ENCODE results near the gene ARID4B.
"Not testable (repeated sequence)": the region's sequence is repeated elsewhere in the genome, so short reads cannot be mapped to it uniquely, and the experiment has no call there.

The ARID4B gene

DNA sequence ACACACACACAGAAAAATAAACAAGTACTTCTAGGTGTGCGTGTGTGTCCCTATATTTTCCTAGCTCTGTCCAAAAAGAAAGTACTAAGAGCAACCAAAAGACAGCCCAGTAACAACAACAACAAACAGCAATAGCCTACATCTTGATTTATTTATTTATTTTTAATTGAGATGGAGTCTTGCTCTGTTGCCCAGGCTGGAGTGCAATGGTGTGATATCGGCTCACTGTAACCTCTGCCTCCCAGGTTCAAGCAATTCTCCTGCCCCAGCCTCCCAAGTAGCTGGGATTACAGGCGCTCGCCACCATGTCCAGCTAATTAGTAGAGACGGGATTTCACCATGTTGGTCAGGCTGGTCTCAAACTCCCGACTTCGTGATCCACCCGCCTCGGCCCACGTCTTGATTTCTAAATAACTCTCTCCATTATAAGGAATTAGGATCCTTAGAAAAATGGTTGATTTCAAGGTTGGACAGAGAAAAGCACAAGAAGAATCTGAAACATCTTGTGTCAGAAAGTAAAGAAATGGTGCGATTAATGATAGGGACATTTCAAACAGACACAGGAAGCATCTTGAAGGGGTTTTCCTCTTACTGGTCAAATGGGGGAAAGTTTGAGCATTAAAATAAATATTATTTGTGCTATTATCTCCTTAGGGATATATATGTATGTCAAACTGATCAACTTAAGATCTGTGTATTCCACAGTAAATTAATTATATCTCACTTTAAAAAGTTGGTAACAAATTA, 59.4 kb downstream of the ARID4B start:
- DNase-seq (ENCODE audit: low read depth) = no peak

GRCh38 chr1:235266967-235267366, 61.0 kb downstream of the ARID4B start:
- no peak for DNase-seq (ENCODE audit: low read depth)

DNA sequence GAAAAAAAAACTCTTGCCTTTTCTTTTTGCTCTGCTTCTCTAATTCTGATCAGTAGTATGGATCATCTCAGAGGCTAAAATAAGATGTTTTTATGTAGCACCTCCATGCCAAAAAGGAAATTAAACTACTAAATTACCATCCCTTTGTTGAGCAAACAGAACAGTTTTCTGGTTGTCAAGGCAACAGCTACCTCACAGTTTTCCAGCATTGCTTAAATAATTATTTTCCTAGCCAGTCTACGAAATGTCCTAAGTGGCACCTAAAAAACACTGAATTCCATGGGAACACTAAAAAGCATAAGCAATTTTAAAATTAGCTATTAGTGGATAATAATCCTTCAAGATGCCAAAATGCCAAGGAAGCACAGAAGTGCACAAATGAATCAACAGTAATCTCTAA, 61.7 kb downstream of the ARID4B start:
- no peak for DNase-seq (ENCODE audit: low read depth)

DNA sequence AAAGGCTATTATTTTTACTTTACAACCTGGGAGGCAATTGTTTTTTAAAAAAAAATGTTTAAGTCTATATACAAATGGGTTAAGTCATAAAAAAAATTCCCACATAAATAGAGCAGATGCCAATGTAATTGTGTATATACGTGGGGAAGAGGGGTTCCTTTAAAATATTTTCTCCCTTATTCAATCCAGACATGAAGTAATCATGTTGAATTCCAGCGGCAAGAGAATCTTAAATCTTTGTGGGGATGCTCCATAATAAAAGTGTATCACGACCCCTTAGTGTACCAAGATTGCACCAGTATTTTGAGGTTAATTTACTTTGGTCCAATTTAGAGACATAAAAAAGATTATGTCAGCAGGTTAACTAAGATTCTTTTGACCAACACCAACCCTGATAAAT, 62.1 kb downstream of the ARID4B start:
- no peak for DNase-seq (ENCODE audit: low read depth)

DNA sequence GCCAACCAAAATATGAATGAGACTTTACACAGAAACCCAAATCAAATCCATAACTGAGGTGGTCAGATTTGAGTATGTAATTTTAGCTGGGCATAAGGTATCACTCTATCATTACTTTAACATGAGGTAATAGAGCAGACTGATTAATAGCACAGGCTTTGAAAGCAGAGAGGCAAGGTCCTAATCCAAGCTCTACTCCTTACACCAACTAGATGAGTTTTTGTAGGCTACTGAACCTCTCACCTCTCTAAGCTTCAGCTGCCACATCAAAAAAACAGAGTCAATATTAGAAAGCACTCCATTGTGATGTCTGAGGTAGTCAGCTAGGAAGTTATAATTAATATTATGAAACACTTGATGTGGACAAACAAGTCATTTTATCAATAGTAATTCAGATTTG, 63.7 kb downstream of the ARID4B start:
- no peak for DNase-seq (ENCODE audit: low read depth)

- no peak for DNase-seq (ENCODE audit: low read depth)
Observed at GRCh38 chr1:235262539-235262938, 65.4 kb downstream of the ARID4B start.

GRCh38 chr1:235261243-235261642, 66.7 kb downstream of the ARID4B start:
- no peak for DNase-seq (ENCODE audit: low read depth)

DNA sequence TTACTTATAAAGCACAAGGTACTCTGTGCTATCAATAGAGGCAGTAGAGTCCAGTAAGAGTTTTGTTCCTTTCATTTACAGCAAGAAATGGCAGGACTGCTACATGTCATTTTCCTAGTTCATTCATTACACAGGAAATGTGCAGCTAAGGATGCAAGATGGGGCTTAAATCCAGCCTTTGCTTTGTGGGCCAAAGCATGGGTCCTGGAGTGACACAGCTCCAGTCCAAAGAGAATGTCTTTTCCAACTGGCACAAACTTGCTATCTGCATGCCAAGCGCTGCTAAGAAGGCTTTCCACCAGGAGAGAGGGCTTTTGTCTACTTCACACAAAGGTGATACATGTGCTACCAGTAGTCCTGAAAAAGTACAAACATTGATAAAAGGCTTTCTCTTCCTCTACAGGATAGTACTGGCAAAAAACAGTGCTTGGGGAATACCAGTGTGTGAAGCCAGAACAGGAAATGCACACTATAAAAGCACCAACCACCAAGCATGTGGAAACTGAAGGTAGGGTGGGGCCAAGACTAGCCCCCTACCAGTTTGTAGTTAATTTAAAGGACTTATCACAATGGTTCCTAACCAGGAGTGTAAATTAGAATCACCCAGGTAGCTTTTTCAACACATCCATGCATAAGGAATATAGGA, 68.7 kb downstream of the ARID4B start:
- DNase-seq (ENCODE audit: low read depth) = no peak

DNA sequence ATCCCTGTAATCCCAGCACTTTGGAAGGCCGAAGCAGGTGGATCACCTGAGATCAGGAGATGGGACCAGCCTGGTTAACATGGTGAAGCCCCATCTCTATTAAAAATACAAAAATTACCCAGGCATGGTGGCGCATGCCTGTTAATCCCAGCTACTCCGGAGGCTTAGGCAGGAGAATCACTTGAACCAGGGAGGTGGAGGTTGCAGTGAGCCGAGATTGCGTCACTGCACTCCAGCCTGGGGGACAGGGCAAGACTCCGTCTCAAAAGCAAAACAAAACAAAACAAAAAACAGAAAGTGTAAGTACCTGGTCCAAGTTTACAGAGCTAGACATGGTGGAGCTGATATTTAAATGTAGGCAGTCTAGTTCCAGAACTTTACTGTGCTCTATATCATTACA, 69.9 kb downstream of the ARID4B start:
- DNase-seq (ENCODE audit: low read depth) = not testable (repeated sequence)

- DNase-seq (ENCODE audit: low read depth) = no peak
Observed at GRCh38 chr1:235254721-235255120, 73.3 kb downstream of the ARID4B start.

DNA sequence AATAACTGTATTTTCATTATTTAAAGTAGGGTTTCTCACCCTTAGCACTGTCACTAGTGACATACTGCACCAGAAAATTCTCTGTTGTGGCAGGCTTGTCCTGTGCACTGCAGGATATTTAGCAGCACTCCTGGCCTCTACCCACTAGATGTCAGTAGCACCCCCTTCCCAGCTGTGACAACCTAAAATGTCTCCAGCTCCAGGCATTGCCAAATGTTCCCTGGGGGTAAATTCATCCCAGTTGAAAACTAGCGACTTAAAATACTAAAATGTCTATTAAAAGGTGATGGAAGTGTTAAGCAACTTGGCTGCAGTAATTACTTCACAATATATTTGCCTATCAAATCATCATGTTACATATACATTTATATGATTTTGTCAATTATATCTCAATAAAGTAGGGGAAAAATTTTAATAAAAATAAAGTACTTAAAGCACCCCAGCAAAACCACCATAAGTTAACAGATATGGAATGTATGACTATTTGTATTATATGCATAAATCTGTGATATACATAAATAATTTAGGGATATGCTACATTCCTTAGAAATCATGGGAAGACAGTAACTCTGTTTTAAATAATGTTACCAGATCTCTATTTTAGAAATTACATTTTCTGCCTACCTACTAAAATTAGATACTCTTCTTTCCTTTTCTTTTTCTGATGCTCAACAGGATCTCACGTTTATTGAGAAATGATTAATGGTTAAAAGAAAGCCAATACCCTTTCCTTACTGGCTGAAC, 74.6 kb downstream of the ARID4B start:
- DNase-seq (ENCODE audit: low read depth) = peak; percentile 87

DNA sequence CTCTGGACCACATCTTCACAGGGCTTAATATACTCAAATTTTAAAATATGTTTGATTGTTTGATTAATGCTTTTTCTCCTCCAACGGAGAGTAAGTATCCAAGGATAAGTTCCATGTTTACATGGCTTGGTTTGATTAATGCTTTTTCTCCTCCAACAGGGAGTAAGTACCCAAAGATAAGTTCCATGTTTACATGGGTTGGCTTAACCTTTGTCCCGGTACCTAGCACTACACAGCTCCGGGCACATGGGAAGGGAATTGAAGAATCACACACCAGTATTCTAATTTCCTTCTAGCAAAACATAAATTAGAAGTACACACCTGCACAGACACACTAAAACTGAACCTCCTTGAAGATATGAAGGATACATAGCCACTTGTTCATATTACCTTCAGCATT, 77.5 kb downstream of the ARID4B start:
- DNase-seq (ENCODE audit: low read depth) = no peak

GRCh38 chr1:235246022-235246948, 81.7 kb downstream of the ARID4B start:
- peak; percentile 26 for DNase-seq (ENCODE audit: low read depth)

GRCh38 chr1:235244974-235245592, 82.9 kb downstream of the ARID4B start:
- no peak for DNase-seq (ENCODE audit: low read depth)

DNA sequence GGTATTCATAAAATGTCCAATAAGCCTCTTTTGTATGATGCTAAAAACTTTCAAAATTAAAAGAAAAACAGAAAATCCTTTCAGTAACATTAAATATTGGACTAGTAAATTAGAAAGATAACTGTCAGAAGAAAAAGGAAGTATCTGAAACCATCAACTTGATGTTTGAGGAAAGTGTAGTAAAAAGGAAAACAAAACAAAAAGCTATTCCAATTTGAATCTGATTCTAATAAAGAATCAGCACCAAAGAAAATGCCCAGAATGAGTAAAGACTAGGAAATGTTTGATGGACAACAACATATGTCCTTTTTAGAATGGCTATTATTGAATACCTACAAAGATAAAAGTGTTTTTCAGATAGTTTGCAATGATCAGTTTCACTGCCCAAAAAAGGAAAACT, 87.0 kb downstream of the ARID4B start:
- DNase-seq (ENCODE audit: low read depth) = no peak

DNA sequence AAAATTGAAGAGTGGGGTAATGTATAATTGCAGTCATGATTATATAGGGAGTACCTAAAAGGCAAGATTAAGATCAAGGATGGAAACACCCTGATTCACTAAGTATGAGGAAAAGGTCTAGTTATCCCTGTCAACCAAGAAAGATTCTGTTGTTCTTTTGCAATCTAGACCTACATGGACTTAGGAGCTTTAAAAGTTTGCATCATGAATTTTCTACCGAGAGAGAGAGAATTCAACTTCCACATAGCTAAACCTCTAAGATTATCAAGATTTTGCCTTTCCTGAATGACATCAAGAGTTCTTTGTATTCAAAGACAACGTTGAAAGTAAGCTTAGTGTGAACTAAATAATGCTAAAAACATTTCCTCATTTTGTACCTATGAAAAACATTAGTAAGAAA, 88.1 kb downstream of the ARID4B start:
- DNase-seq (ENCODE audit: low read depth) = no peak

DNA sequence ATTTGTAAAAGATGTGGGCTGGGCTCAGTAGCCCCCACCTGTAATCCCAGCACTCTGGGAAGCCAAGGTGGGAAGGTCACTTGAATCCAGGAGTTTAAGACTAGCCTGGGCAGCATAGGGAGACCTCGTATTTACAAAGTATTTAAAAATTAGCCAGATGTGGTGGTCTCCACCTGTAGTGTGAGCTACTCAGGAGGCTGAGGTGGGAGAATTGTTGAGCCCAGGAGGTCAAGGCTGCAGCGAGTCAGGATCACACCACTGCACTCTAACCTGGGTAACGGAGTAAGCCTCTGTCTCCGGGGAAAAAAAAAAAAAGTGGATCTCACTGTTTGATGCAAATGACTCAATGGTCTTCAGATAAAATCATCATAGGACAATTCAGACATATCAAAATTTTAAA, 89.4 kb downstream of the ARID4B start:
- no peak for DNase-seq (ENCODE audit: low read depth)

DNA sequence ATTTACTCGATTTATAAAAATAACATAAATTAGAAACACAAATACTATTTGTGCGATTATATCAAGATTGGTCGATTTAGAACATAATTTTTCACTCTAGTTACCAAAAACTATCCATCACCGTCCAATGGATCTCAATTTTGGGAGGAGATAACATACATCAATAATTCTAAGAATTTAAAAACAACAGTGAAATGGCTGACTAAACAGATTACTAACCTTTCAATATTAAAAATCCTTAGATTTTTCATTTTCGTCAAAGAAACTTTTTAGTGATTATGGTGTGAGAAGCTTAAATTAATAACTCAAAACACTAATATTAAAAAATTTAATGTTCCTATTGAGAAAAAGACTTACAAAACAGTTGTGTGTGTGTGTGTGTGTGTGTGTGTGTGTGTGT, 91.9 kb downstream of the ARID4B start:
- no peak for DNase-seq (ENCODE audit: low read depth)

GRCh38 chr1:235229868-235230267, 98.1 kb downstream of the ARID4B start:
- DNase-seq (ENCODE audit: low read depth) = no peak

DNA sequence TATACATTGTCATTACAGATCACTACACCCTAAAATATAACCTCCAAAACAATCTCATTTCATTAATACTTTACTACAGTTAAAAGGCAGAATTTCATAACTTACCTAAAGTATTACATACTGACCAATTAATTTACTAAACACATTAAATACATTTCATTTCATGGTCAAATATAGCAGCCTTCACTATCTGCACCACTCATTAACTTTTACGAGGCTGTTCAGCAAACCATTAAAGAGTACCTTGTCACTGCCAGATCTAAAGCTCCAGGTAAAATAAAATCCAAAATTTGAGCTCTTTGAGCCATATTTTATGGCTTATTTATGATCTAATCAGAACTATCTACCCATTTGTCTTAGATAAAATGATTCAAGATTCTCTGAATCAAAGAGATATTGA, 100.6 kb downstream of the ARID4B start:
- DNase-seq (ENCODE audit: low read depth) = no peak

GRCh38 chr1:235226933-235227332, 101.0 kb downstream of the ARID4B start:
- DNase-seq (ENCODE audit: low read depth) = no peak

DNA sequence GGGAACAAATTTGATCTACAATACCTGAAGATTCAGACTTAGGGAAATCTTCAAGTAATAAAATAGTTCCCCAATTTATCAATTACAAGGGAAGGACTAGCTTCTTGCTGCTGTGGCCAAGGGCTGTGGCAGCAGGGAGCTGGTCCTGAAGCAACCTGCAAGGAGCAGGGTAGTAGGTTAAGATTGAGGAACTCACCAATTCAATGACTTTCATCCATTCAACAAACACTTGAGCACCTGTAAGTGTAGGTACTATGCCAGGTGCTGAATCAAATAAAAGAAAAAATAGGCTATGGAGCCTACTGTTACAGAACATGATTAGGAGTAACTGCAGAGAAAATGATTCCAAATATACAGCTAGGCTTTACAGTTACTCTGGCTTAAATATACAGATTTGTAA, 102.7 kb downstream of the ARID4B start:
- DNase-seq (ENCODE audit: low read depth) = no peak

All from ELR (cell line).